Right lung (tissue), 10 donors: ENCODE data around the gene PURA. TPM values are rescaled to one million over a fixed set of nuclear protein-coding genes. Genes with fewer than 3 reads are reported as not detected.

Experiments
- DNase-seq, 2 donors: peaks; one replicate each; pipeline ENCODE4 v3.0.0-alpha.2; 2013
- long read RNA-seq, 8 donors: transcript quantifications; one replicate each; lab custom pipeline, GENCODE V29; 2026
- polyA plus RNA-seq, 5 donors: library from polyadenylated mRNA; unstranded; fragments of 120-200 nt; gene quantifications; one replicate each; pipeline versions ENCODE4 v1.2.1 to v1.2.3, GENCODE V29; 2013; ENCODE audit warnings: inconsistent platforms in 1 of 5, low replicate concordance in 1 of 5; ENCODE audit not compliant: insufficient read length in 5 of 5, insufficient read depth in 1 of 5

The PURA gene
- polyA plus RNA-seq = 10 to 100 TPM in 1 of 5 donors, 1 to 10 TPM in 4; 8.1 to 11.1 (median 9.8) TPM
- long read RNA-seq, donor 1, full-length matches to known transcripts = 59 of 64 reads
- long read RNA-seq, donor 1, partial matches to known transcripts = 0 of 64 reads
- long read RNA-seq, donor 1, other reads (novel, unspliced or antisense) = 5 of 64 reads
- long read RNA-seq, donor 2, full-length matches to known transcripts = 17 of 17 reads
- long read RNA-seq, donor 2, partial matches to known transcripts = 0 of 17 reads
- long read RNA-seq, donor 2, other reads (novel, unspliced or antisense) = 0 of 17 reads
- long read RNA-seq, donor 3, full-length matches to known transcripts = 41 of 41 reads
- long read RNA-seq, donor 3, partial matches to known transcripts = 0 of 41 reads
- long read RNA-seq, donor 3, other reads (novel, unspliced or antisense) = 0 of 41 reads
- long read RNA-seq, donor 4, full-length matches to known transcripts = 30 of 30 reads
- long read RNA-seq, donor 4, partial matches to known transcripts = 0 of 30 reads
- long read RNA-seq, donor 4, other reads (novel, unspliced or antisense) = 0 of 30 reads
- long read RNA-seq, donor 5, full-length matches to known transcripts = 38 of 38 reads
- long read RNA-seq, donor 5, partial matches to known transcripts = 0 of 38 reads
- long read RNA-seq, donor 5, other reads (novel, unspliced or antisense) = 0 of 38 reads
- long read RNA-seq, donor 6, full-length matches to known transcripts = 51 of 51 reads
- long read RNA-seq, donor 6, partial matches to known transcripts = 0 of 51 reads
- long read RNA-seq, donor 6, other reads (novel, unspliced or antisense) = 0 of 51 reads
- long read RNA-seq, donor 7, full-length matches to known transcripts = 38 of 38 reads
- long read RNA-seq, donor 7, partial matches to known transcripts = 0 of 38 reads
- long read RNA-seq, donor 7, other reads (novel, unspliced or antisense) = 0 of 38 reads
- long read RNA-seq, donor 8, full-length matches to known transcripts = 8 of 8 reads
- long read RNA-seq, donor 8, partial matches to known transcripts = 0 of 8 reads
- long read RNA-seq, donor 8, other reads (novel, unspliced or antisense) = 0 of 8 reads

DNA sequence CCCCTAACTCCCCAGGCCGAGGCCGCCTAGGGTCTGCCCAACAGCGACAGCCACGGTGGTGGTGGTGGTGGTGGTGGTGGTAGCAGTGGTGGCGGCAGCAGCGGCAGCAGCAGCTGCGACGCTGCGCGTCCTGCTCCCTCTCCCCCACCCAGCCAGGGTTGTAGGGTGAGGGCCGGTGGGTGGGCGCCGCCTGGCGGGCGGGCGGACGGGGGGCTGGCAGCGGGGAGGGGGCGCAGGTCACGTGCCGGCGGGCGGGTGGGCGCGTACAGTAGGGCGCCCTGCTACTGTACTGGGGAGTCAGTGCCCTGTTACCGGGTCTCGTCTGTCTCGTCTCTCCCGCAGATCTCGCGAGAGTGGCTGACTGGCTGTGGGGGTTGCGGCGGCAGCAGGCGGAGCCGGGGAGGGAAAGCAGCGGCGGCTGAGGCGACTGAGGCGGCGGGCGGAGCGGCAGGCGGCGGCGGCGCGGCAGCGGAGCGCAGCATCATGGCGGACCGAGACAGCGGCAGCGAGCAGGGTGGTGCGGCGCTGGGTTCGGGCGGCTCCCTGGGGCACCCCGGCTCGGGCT is at the start of gene PURA:
Gene PURA, plus strand, starts transcription at position 411 of the 565 bp plus-strand sequence. Its CDS starts 73 bp downstream, at position 484.
- peak; percentile 86 to 91 for DNase-seq

DNA sequence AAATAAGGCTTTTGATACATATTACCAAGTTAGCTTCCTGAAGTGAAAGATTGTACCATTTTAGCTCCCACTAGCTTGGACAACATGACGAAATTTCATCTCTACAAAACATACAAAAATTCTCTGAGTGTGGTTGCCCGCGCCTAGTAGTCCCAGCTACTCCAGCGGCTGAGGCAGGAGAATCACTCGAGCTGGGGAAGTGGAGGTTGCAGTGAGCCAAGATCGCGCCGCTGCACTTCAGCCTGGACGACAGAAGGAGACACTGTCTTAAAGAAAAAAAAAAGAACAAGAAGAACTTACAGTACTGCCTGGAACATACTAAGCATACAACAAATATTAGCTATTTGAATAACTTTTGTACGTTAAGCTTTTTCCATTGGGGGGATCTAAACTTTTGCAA is 41.1 kb upstream of the PURA start:
- DNase-seq = no peak

DNA sequence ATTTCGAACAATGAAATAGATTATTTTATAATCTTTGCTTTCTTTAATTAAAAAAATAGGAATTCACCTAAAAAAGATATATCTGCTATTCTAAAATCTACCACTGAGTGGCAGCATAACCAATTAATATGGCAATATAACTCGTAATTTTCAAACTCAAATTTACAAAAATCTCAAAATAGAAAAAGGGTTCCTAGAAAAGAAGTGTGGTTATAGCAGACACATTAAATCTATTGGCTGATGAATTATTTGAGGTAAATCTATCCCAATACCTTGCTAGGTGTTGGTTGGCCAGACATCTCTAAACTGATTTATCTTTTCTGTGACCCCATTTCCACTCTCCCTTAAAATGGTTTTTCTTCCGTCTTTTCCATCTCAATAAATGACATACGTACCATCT is 40.6 kb upstream of the PURA start:
- DNase-seq = no peak

GRCh38 chr5:140075371-140075770 is 38.5 kb upstream of the PURA start:
- DNase-seq = no peak

DNA sequence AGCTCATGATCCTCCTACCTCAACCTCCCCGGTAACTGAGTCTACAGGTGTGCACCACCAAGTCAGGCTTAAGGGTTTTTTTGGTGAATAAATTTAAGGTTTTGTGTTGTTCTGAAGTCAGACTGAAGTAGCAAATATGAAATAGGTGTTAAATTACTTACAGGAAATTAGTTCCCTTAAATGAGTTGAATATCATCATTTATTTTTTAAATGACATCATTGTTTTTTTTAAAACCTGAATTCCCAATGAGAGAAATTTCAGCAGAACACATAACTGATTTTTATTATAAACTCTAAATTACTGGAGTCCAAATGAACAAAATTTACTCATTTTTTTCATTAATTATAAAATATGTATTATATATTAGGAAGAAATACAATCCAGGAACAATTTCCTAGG is 37.8 kb upstream of the PURA start:
- no peak for DNase-seq

DNA sequence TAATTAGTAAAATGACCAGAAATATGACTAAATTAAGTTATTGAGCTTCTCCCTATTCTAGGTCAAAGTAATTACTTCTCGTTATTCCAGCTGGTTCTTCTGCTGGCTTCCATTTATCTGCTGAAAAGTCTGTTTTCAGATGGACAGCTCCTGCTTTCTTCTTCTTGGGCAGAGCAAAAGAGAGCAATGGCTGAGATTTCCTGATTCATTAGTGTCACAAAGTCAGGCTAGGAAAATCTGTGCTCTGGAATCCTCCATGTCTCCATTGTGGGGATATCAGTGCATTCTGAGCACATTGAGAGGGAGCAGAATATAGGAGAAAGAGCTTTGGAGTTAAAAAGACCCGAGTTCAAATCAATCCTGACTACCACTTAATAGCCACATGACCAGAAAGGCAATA is 37.1 kb upstream of the PURA start:
- DNase-seq = no peak

DNA sequence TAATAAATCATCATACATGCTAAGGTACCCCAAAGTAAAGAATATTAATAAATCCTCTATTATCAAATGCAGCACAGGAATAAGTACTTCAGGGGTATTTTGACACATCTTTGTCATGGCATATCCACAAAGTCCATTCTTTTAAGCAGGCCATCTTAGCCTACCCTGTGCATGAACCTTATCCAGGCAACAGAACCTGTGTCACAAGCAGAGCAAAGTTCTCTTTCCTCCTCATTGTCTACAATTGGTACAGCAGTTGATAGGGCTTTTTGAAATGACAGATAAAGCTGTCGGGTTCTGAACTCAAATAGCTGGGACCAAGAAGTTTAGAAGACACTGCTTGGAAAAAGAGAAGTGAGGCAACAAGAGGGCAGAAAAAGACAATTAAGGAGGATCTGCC is 30.8 kb upstream of the PURA start:
- DNase-seq = no peak

DNA sequence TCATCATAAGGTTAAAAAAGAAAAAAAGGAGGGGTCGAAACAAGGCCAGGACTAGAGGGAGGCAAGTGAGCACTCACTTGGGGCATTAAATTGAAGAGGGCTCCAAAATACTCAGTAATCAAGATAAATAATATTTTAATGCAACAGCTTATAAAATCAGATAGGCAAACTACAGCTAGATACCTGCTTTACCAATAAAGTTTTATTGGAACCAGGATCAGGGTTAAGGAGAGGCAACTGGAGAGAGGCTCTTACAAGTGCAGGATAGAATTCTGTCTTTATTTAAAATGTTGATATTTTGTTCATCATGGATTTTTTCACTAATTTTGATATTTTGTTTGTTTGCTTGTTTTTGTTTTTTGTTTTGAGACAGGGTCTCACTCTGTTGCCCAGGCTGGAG is 30.3 kb upstream of the PURA start:
- no peak for DNase-seq

- DNase-seq = no peak
These were observed 29.4 kb upstream of the PURA start for GRCh38 chr5:140084541-140084940.

GRCh38 chr5:140090251-140090650 is 23.7 kb upstream of the PURA start:
- DNase-seq = no peak

GRCh38 chr5:140093179-140093578 is 20.7 kb upstream of the PURA start:
- DNase-seq = no peak

DNA sequence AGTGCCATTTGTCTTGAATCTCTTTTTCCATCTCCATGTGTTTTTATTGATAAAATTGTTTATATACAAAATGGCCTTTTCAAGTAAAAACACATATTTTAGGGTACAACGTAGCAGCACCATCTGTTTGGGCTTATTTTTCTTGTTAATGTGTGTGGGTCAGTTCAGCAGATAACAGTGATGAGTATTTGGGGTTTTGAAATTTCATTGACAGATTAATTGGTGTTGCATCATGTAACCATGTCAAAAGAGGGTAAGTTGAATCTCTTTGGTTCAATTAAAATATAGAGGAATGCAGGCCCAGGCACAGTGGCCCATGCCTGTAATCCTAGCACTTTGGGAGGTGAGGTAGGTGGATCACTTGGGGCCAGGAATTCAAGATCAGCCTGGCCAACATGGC is 20.0 kb upstream of the PURA start:
- DNase-seq = no peak

- no peak for DNase-seq
These were observed 19.0 kb upstream of the PURA start for GRCh38 chr5:140094889-140095288.

DNA sequence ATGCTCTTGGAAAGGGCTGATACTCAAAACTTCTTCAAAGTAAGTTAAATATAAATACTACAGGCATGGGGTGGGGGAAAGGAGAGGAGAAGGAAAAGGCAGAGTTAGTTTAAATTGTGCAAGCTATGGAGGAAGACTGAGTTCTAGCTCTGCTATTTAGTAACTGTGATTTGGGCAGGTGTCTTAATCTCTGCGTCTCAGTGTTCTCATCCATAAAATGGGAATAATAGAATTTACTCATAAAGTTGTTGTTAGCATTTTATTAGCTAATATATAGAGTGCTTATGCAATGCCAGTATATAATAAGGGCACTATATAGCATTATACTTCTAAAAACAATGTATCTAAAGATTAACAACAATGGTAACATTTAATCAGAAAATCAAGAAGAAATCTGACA is 12.7 kb upstream of the PURA start:
- no peak for DNase-seq

DNA sequence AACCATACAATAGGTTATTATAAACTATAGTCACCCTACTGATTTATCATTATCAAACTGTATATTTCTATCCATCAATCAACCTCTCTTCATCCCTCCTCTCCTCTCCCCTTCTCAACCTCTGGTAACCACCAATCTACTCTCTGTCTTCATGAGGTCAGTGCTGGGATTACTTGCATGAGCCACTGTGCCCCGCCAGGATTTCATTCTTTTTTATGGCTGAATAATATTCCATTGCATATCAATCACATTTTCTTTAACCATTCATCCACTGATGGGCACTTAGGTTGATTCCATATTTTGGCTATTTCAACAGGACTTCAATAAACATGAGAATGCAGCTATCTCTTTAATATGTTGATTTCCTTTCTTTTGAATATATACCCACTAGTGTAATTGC is 10.8 kb upstream of the PURA start:
- DNase-seq = no peak

DNA sequence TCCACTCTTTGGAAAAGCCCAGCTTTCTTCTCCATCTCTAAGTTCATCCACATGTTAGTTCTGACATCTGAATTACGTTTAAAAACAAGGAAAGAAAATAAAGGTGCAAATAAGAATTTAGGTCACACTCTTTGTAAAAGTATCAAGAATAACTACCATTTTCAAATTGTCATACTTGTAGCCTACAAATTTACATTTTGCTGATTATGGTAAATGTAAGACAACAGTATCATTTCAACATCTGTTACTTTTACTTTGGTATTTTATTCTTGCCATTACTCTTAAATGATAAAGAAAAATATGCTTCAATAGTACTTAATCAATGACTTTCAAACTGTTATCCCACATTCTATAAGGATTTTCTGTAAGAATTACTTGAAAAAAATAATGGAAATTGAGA is 9.8 kb upstream of the PURA start:
- no peak for DNase-seq

- DNase-seq = no peak
These were observed 7.8 kb upstream of the PURA start for GRCh38 chr5:140106101-140106500.

DNA sequence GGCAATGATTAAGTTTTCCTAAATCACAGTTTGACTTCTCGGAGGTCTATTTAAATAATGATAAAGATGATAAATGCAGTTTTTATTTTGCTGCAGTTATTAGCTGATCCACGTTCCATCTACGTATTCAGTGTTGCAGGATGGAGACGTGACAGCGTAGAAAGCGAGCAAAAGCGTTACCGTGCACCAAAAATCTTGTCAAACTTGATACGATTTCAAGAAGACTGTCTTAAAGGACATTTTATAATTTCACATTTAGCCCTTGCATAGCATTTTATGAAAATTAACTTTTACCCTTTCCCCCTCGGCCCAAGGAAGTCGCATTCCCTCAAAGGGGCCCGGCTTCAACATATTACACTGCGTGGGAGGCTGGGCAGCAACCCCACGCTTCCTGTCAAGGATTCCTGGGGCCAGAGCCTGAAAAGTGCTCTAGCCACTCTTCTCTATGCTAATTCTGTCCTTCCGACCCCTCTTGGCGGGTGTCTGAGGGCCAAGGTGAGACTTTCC is 7.1 kb upstream of the PURA start:
- no peak for DNase-seq

DNA sequence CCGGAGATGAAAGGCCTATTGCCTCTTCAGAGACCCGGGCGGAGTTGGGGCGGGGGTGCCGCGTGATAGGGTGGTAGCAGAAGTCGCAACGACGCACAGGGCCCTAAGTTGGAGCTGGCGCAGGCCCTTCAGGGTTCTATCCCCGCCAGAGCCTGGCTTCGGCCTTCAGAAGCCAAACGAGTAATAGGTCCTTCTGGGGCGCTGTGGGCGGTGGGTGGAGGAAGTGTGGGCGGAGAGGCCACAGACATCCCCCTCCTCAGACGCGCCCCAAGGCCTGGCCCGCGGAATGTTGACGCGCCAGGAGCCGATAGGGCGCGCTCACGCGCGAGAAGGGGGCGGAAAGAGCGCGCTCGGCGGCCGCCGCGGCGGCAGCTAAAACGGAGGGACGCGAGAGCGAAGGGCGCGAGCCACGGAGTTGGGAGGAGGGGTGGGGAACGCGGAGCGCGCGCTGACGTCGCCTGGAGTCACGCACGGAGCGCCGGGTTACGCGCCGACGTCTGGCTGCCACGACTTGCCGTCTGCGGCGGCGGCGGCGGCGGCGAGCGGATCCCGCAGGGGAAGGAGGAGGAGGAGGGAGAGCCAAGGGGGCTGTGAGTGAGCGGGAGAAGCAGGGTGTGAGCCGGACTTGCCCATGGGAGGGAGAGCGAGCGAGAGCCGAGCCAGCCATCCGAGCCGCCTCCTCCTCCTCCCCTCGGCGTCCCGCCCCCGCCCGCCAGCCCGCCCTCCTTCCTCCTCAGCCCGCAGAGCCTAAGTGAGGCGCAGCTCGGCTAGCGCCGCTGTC is 6.4 kb upstream of the PURA start:
- peak; percentile 92 to 93 for DNase-seq

- no peak for DNase-seq
These were observed 5.6 kb upstream of the PURA start for GRCh38 chr5:140108093-140109017.
